SK-N-SH treated with all-trans-retinoic acid at 6 μM for 48 hours (cell line): Measurements from ENCODE around the gene TAF3.

Experiments
- CREB5 ChIP-seq: fragments of 250-450 bp; sonication (Bioruptor Pico); IDR thresholded peaks from 2 replicates; pipeline ENCODE4 v1.5.1; 2020; ENCODE audit warnings: low read depth, mild to moderate bottlenecking, moderate library complexity
- CSDC2 ChIP-seq: fragments of 250-450 bp; sonication (Bioruptor Pico); IDR thresholded peaks from 2 replicates; pipeline ENCODE4 v1.5.0; 2020; ENCODE audit warnings: mild to moderate bottlenecking, moderate library complexity
- ISL1 ChIP-seq: fragments of 250-450 bp; sonication (Bioruptor Pico); IDR thresholded peaks from 2 replicates; pipeline ENCODE4 v2.1.2; 2022; ENCODE audit warnings: mild to moderate bottlenecking, moderate library complexity
- PATZ1 ChIP-seq: fragments of 250-450 bp; sonication (Bioruptor Pico); IDR thresholded peaks from 2 replicates; pipeline ENCODE4 v1.8.0; 2020; ENCODE audit warnings: mild to moderate bottlenecking, moderate library complexity, borderline replicate concordance
- POU6F1 ChIP-seq: fragments of 250-450 bp; sonication (Bioruptor Pico); IDR thresholded peaks from 2 replicates; pipeline ENCODE4 v1.8.0; 2021; ENCODE audit warnings: low read depth, mild to moderate bottlenecking, moderate library complexity, borderline replicate concordance
- PPARA ChIP-seq: fragments of 250-450 bp; sonication (Bioruptor Pico); IDR thresholded peaks from 2 replicates; pipeline ENCODE4 v1.5.0; 2020; ENCODE audit warnings: mild to moderate bottlenecking, borderline replicate concordance
- RARB ChIP-seq: fragments of 250-450 bp; sonication (Bioruptor Pico); IDR thresholded peaks from 2 replicates; pipeline ENCODE4 v1.8.0; 2021; ENCODE audit warnings: mild to moderate bottlenecking, moderate library complexity
- SNAI2 ChIP-seq: fragments of 250-450 bp; sonication (Bioruptor Pico); IDR thresholded peaks from 2 replicates; pipeline ENCODE4 v1.5.0; 2020; ENCODE audit warnings: mild to moderate bottlenecking, moderate library complexity
- ZC3H10 ChIP-seq: fragments of 250-450 bp; sonication (Bioruptor Pico); IDR thresholded peaks from 2 replicates; pipeline ENCODE4 v1.5.1; 2021; ENCODE audit warnings: mild to moderate bottlenecking, moderate library complexity
- ZFP3 ChIP-seq: fragments of 250-450 bp; sonication (Bioruptor Pico); IDR thresholded peaks from 2 replicates; pipeline ENCODE4 v1.5.0; 2020; ENCODE audit warnings: mild to moderate bottlenecking, moderate library complexity
- ZFP30 ChIP-seq: fragments of 450-650 bp; formaldehyde crosslinking; IDR thresholded peaks from 2 replicates; pipeline ENCODE4 v1.5.0; 2022; ENCODE audit warnings: mild to moderate bottlenecking, moderate library complexity
- ZNF565 ChIP-seq: fragments of 450-650 bp; formaldehyde crosslinking; conservative IDR thresholded peaks from 2 replicates; pipeline ENCODE4 v1.5.0; 2020; ENCODE audit warnings: low read depth, mild to moderate bottlenecking, moderate library complexity
- ZNF8 ChIP-seq: fragments of 450-650 bp; formaldehyde crosslinking; IDR thresholded peaks from 2 replicates; pipeline ENCODE4 v1.5.0; 2020; ENCODE audit warnings: mild to moderate bottlenecking, moderate library complexity

GRCh38 chr10:8049045-8049864 lies 230.9 kb downstream of the TAF3 start:
- no peak for TF ChIP-seq PPARA (CRISPR knock-in tag)
- TF ChIP-seq ZFP3 (CRISPR knock-in tag): no peak
- no peak for TF ChIP-seq ZNF565 (CRISPR knock-in tag)
- TF ChIP-seq ZFP30 (CRISPR knock-in tag): no peak
- TF ChIP-seq RARB (CRISPR knock-in tag): no peak
- no peak for TF ChIP-seq POU6F1 (CRISPR knock-in tag)
- no peak for TF ChIP-seq SNAI2
- TF ChIP-seq ZNF8: no peak
- TF ChIP-seq ISL1 (CRISPR knock-in tag): no peak
- TF ChIP-seq CREB5 (CRISPR knock-in tag): no peak
- TF ChIP-seq CSDC2 (CRISPR knock-in tag): no peak
- TF ChIP-seq PATZ1 (CRISPR knock-in tag): no peak
- no peak for TF ChIP-seq ZC3H10 (CRISPR knock-in tag)
